ENCODE data around the gene TTC28.

Gene TTC28

DNA sequence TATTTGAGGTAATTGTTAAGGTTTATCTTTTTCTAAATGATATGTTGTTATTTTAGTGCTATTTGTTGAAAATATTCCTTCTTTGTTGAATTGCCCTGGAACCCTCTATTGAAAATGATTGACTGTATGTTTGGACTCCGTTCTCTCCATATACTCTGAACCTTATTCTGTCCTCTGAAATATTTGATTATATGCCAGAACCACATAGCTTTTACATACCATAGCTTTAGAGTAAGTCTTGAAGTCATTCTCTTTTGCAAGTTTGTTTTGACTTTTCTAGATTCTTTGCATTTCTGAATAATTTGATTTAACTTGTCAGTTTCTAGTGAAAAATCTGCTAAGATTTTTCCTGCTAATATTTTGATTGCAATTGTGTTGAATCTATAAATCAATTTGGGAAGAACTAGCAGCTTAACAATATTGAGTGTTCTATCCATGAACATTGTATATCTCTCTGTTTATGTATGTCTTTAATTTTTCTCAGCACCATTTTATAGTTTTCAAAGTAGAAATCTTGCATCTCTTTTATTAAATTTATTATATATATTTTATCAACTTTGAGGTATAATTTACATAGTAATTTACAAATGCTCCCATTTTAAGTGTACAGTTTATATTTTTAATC, 708.9 kb downstream of the TTC28 start:
- DNase-seq (ENCODE audit: low read depth in 3 of 3), result no peak

- no peak for DNase-seq (ENCODE audit: low read depth in 3 of 3)
Measured at GRCh38 chr22:27966168-27967064, 713.2 kb downstream of the TTC28 start.

DNA sequence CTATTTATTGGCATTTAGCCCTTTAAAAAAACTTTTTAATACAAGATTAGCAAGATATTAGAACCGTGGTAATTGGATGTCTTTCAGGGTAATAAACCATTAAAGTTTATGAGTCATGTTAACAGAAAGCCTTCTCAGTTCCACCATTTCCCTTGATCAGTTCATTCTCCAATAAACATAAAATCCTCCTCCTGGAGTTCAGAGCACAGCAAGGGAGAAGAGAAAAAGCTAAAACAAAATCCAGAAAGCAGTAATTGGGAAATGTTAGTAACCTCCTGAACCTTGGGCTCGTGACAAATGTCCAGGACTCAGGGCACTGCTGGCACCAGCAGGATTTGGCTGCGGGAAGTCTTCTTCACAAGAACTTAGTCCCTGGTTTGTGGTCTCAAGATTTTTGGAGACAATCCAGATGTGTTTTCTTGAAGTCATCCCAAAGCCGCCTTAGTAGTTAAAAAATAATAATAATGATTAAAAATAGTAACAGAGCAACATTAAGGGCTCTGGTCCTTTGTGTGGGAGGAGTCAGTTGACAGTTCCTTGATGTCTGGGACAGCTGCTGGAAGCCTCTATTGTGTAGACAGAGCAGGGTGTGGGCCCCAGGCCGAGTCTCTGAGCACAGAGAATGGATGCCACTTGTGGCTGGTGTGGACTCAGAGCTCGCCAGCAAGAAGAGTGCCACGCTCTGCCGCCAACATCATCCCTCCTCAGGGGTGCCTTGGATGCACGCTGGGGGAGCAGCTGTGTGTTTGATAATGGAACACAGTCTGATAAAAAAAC, 717.2 kb downstream of the TTC28 start:
- DNase-seq (ENCODE audit: low read depth in 3 of 3), result no peak

- DNase-seq (ENCODE audit: low read depth in 3 of 3), result no peak
Measured at GRCh38 chr22:27961680-27962079, 718.0 kb downstream of the TTC28 start.

DNA sequence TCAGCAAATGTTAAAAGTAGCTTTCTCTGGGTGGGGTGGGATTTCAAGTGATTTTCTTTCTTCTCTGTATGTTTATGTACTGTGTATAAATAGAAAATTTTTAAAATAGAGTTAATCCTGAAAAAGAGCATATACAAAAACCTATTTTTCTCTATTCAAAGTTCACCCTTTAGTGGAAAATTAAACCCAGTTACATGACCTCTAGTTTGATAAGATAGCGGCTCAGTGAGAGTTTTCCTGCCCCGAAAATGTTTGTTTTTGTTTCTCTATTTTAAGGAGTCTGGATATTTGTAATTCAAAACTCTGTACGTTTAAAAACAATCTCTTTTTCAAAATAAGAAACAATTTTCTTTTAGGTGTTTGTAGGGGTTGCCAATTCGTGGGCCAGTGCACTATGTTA, 718.5 kb downstream of the TTC28 start:
- DNase-seq (ENCODE audit: low read depth in 3 of 3), result no peak

DNA sequence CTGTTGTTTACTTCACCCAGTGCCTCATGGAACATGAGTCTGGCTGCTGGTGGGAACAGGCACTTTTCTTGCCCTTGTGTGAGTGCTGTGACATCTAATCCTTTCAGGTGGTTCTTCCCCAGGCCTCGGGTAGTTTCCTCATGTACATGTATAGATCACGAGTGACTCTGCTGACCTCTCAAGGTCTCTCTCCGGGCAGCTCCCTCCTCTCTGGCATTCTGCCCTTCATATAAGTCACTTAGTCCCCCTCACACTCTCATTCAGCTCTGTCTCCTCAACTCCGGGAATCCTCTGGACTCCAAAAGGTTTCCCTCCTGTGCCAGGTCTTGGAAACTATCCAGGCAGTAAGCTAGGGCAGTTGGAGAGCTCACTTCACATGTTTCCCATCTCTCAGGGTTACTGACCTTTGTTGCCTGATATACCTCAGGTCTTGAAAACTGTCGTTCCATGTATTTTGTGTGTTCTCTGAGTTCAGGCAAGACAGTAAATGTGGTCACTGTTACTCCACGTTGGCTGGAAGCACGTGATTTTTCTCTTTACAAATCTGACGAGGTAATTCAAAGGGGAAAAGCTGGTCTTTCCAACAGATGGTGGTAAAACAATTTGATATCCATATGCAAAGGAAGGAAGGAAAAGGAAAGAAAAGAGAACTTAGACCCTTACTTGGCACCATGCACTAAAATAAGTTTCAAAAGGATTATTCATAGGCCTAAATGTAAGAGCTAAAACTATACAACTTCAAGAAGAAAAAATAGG, 720.1 kb downstream of the TTC28 start:
- DNase-seq (ENCODE audit: low read depth in 3 of 3), result no peak

- no peak for DNase-seq (ENCODE audit: low read depth in 3 of 3)
Measured at GRCh38 chr22:27952779-27953178, 726.9 kb downstream of the TTC28 start.

DNA sequence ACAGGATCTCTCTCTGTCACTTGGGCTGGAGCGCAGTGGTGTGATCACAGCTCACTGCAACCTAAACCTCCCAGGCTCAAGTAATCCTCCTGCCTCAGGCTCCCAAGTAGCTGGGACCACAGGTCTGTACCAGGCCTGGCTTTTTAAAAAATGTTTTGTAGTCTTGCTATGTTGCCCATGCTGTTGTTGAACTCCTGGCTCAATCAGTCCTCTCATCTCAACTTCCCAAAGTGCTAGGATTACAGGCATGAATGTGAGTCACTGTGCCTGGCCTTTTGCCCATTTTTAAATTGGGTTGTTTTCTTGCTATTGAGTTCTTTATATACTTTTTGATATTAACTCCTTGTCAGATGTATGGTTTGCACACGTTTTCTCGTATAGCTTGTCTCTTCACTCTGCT, 727.5 kb downstream of the TTC28 start:
- DNase-seq (ENCODE audit: low read depth in 3 of 3), result no peak

- no peak for DNase-seq (ENCODE audit: low read depth in 3 of 3)
Measured at GRCh38 chr22:27949421-27949820, 730.2 kb downstream of the TTC28 start.

GRCh38 chr22:27948569-27948968, 731.1 kb downstream of the TTC28 start:
- no peak for DNase-seq (ENCODE audit: low read depth in 3 of 3)

GRCh38 chr22:27947448-27947847, 732.2 kb downstream of the TTC28 start:
- no peak for DNase-seq (ENCODE audit: low read depth in 3 of 3)

- DNase-seq (ENCODE audit: low read depth in 3 of 3), result no peak
Measured at GRCh38 chr22:27941143-27941542, 738.5 kb downstream of the TTC28 start.

GRCh38 chr22:27937453-27937852, 742.2 kb downstream of the TTC28 start:
- no peak for DNase-seq (ENCODE audit: low read depth in 3 of 3)

GRCh38 chr22:27935897-27936296, 743.7 kb downstream of the TTC28 start:
- DNase-seq (ENCODE audit: low read depth in 3 of 3), result no peak

DNA sequence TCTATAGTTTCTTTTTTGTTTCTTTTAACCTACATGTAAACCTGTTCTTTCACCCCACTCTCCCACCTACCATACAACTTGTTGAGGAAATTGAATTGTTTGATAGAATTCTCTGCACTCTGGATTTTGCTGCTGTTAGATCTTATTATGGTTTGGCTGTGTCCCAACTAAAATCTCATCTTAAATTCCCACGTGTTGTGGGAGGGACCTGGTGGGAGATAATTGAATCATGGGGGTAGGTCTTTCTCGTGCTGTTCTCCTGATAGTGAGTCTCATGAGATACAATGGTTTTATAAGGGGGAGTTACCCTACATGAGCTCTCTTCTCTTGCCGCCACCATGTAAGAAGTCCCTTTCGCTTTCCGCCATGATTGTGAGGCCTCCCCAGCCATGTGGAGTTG, 745.6 kb downstream of the TTC28 start:
- DNase-seq (ENCODE audit: low read depth in 3 of 3), result no peak

GRCh38 chr22:27933186-27933983, 746.3 kb downstream of the TTC28 start:
- DNase-seq (ENCODE audit: low read depth in 3 of 3), result no peak

- DNase-seq (ENCODE audit: low read depth in 3 of 3), result no peak
Measured at GRCh38 chr22:27930331-27931060, 749.1 kb downstream of the TTC28 start.
